SIG-M5 treated with dmso at 0.1 percent for 504 hours (cell line): Measurements from ENCODE around the gene POLD3.

Source experiments
- DNase-seq: peaks from one replicate; lab custom pipeline; 2025; ENCODE audit not compliant: unreplicated experiment; lab: John Stamatoyannopoulos, UW

Gene POLD3, protein sequence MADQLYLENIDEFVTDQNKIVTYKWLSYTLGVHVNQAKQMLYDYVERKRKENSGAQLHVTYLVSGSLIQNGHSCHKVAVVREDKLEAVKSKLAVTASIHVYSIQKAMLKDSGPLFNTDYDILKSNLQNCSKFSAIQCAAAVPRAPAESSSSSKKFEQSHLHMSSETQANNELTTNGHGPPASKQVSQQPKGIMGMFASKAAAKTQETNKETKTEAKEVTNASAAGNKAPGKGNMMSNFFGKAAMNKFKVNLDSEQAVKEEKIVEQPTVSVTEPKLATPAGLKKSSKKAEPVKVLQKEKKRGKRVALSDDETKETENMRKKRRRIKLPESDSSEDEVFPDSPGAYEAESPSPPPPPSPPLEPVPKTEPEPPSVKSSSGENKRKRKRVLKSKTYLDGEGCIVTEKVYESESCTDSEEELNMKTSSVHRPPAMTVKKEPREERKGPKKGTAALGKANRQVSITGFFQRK

DNA sequence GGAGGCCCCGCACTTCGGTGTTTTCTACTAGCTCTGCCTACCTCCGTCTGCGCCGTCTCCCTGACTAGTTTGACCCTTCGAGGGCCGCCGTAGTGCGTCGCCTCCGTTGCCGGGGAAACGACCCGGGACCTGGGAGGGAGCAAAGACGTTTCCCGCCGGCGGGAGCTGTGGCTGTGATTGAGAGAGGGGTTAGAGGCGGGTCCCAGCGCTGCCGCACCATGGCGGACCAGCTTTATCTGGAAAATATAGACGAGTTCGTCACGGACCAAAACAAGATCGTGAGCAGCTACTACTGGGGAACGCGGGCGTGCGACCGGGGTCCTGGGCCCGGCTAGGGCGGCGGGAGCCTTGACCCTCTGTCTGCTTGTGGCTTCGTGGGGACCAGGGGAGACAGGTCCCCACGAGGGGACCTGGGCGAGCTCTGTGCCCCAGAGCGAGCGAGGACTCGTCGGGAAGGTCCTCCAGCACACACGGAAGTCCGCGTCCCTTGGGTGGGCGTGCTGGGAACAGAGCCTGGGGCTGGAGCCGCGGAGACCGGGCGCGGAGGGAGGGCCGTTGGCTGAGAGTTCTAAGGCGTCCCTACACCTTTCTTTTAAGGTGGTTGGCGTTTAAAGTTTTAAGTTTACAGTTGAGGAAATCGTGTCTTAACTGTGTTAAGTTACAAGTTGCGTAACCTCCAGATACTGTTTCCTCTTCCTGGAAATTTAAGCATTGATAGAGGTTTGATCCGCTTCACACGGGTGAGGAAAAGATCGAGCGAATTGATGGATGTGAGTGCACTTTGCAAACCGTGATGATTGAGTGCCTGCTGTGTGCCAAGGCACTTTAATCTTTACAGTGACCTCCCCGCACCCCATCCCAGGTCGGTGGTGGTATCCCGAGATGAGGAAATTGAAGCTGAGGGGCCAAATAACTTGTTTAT lies at the start of gene POLD3:
POLD3 (plus strand) TSS at position 142 of the 922 bp plus-strand sequence; CDS start at position 219, 77 bp downstream.
- DNase-seq: peak; percentile 84

DNA sequence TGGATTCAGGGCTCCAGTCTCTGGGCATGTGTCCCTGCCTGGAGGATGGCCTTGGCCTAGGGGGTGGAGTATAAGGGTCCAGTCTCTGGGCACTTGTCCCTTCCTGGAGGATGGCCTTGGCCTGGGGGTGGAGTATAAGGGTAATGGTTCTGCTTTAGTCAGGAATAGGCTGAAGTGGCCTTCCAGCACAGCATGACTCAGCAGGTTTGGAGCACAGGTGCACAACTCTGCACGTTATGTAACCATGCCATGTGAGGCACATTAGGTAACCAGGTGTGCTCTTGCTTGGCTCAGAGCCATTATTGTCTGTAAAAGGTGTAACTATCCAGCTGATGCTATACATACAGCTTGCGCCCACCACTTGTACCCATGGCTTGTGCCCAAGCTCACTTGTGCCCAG lies 48.4 kb upstream of the POLD3 start:
- no peak for DNase-seq

DNA sequence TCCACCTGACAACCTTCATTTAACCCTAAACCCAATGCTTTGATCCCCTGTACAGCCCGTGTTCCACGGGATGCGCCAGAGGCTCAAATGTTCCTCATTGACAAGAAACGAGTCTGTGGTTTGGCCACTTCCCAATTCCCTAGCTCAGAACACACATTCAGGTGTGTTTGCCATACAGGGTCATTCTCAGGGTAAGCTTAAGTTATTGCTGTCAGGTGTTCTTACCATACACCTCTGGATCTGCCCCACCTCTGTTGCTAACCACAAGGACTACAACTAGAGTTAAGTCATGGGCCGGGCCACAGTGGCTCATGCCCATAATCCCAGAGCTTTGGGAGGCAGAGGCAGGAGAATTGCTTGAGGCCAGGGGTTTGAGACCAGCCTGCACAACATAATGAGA lies 45.6 kb upstream of the POLD3 start:
- DNase-seq: peak; percentile 71

DNA sequence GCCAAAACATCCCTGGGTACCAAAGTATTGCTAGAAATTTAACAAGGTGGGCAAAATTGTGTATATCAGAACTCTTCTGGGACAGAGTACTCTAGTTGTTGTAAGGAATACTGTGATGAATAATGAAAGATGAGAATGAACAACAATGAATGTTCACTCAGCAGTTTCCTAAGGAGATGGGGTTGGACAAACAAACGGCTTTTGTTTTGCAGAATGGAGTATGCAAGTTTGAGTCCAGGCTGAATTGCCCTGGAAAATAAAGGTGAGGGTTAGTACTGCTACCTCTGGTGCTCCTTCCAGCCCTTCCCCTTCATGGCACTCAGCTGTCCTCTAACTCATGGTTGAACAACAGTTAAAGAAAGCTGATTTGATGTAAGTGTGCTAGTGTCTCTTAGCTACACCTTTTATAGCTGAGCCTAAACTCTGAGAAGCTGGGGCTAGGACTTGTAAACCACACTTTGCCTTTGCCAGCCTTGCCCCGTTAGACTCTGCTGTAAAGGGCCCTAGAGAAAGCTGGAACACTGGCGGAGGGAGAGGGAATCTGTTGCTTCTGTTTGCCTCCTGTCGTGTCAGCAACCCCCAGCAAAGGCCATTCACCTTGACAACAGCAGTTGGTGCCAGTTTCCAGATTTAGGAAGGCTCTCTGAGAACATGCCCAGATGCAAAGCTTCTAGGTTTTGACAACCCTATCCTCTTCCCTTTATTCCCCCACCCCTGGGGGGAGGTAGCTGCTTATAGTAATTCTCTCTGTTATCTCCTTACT lies 41.2 kb upstream of the POLD3 start:
- no peak for DNase-seq

DNA sequence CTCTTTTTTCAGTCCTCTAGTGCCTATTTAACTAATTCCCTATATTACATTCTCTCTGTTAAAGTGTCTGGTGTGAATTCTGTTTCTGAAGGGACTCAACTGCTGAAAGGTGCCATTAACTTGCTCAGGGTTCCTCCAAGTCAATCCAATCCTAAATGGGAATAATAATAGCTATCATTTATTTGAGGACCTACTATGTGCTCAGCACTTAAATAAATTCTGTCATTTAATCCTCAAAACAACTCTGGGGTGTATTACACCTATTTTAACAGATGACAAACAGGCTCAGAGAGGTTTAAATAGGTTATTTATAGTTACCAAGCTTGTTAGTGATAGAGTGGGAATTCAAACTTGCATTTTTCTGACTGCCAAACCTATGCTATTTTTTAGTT lies 40.6 kb upstream of the POLD3 start:
- DNase-seq: no peak

DNA sequence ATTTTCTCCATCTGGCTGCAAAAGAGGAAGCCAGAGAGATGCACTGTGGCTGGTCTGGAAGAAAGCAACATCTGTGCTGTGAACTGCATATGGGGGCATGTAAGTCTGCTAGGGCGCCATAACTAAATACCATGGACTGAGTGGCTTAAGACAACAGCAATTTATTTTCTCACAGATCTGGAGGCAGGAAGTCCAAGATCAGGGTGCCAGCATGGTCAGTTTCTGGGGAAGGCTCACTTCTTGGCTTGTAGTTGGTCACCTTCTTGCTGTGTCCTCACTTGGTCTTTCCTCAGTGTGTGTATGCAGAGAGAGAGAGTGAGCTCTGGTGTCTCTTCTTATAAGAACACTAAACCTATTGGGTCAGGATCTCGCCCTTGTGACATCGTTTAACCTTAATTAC lies 34.9 kb upstream of the POLD3 start:
- no peak for DNase-seq

DNA sequence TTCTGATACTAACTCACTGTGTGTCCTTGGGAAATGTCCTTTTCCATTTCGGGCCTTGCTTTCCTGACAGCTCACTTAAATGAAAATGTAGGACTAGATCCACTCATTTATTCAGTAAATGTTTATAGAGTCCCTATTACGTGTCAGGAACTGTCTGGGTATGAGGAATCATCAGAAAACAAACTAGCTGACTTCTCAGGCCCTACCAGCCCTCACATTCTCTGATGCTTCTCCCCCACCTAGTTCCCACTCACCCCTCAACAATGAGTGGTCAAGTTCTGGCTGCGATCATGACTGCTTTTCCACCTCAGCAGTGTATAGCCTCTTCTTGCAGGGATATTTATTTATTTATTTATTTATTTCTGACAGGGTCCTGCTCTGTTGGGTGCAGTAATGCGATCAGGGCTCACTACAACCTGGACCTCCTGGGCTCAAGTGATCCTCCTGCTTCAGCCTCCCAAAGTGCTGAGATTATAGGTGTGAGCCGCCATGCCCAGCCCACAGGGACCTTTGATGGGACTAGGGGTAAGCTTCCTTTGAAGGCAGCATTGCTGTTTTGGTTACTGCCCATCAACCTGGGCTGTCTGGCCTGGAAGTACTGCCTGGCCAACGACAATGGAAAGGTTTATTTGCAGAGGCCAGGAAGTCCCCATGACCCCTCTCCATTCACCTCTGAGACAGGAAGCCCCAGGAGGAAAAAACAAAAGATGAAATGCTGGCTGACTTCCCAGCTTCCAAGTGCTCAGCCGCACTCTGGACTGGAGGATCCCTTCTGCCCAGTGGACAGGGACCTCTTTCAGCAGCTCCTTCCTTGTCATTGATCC lies 33.1 kb upstream of the POLD3 start:
- no peak for DNase-seq

DNA sequence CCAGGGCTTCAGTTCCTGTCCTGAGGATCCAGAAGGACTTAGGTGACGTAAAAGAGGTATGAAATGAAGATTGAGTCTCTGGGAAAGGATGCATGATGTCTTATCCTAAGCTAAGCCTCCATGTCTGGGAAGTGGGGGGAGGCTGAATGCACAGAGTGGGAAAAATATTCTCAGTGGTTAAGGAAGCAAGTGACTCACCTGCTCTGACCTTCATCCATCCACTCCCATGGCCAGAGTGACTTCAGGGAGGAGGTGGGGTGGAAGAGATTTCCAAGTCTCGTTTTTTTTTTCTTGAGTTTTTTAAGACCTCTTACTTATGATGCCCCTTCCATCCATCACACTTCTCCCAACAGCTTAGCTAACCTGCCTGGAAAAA lies 32.5 kb upstream of the POLD3 start:
- no peak for DNase-seq

DNA sequence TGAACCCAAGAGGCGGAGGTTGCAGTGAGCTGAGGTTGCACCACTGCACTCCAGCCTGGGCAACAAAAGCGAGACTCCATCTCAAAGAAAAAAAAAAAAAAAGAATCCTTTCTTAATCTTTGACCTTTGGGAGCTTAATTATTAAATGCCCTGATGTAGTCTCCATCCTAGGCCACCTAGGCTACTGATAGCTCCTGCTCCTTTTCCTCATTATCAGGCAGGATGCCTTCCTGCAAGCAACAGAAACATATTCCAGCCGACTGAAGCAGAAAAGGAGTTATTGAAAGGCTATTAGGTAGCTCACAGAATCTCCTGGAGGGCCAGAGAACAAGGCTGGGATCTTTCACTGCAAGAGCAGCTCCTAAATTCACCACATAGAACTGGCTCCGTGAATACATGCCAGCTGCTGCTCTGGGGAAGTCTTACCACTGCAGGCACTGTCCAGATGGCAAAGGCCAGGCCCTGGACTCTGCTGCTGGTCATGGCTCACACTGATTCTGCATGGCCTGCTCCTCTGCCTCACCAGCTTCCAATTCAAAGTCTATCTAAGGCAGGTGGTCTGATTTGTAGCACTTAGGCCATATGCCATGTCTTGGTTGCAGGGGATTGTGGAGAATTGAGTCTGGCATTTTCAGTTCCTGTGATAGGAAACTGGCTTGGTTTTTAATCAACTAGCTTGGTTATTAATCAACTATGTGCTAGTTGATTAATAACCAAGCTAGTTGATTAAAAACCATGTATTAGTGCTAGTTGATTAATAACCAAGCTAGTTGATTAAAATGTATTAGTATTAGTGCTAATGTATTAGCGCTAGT lies 26.0 kb upstream of the POLD3 start:
- DNase-seq: no peak

DNA sequence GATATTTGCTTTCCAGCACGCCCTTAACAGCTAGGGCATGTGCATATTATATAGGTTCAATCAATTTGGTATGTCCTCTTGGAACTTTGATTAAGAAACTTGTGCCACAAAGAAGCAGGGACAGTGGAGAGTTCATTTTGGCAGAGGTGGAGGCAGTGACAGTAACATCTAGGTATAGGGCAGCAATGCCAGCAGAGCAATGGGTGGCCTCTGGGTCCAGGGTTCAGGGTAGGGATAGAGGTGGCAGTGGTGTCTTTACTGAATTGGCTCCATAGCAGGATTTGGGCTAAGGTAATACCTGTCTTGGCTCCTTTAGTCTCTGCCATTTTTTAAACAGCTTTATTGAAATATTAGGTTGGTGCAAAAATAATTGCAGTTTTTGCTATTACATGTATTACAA lies 24.4 kb upstream of the POLD3 start:
- DNase-seq: no peak

DNA sequence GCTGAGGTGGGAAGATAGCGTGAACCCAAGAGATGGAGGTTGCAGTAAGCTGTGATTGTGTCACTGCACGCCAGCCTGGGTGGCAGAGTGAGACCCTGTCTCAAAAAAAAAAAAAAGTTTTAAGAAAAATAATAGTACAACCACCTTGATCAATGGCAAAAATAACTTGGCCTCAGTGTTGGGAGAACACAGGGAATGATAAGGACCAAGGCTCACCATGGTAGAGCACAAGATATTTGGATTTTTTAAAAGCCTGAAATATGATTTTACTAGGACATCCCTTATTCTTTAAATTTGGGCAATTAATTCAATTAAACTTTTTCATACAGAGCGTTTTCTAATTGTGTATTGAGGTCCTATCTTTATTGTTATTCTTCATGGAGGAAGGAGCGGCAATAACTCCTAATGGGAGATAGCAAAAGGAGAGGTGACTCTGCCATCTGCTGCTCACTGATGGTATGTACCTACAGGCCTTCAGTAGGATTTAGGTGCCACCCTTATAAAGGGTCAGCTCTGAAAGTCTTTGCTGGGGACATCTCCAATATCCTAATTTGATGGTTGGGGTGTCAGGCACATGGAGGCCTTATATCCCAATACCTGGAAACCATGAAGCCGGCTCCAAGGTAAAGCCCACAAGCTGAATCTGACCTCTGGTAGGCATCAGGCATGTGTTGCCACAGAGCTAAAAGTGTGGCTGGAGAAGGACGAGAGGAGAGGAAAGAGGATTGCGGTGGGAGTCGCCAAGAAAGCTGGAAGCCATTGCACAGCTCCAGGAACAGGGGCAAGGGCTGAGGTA lies 21.9 kb upstream of the POLD3 start:
- DNase-seq: peak; percentile 72

DNA sequence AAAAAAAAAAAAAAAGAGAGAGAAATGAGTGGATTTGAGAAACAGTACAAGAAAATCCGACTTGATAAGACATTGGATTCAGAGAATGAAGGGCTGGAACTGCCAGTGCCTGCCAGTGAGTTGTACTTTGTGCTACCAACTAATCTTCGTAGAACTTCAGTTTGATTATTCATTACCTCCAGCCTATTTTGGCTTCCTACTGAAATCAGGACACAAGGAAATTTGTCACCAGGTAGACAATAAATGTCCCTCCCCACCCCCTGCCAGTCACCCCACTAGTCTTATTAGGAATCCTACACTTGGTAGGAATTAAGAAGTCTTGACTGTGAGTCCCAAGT lies 21.4 kb upstream of the POLD3 start:
- no peak for DNase-seq

DNA sequence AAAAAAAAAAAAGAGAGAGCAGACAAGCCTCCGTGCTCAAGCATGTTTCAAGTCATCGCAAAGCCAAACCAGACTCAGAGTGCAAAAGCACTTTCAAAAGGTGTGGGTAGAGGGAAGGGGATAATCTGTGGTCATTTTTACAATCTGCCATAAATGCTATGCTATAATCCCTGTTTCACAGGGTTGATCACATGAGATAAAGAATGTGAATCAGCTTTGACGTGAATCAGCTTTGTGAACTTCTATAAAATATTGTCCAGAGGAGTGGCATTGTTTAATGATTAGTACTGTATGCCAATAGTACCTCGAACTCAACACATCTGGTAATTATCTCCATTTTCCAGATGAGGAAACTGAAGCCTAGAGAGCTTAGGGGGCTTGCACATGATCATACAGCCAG lies 20.0 kb upstream of the POLD3 start:
- DNase-seq: no peak

DNA sequence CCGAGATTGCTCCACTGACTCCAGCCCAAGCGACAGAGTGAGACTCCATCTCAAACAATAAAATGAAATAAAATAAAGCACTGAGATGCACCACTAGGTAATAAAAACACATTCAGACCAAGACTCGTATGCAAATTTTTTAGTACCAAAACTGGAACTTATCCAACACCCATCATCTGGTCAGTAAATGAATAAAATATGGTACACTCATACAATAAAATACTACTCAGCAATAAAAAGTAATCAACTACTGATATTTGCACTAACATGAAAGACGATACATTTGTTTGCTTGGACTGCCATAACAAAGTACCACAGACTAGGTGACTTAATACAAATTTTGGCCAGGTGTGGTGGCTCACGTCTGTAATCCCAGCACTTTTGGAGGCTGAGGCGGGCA lies 17.8 kb upstream of the POLD3 start:
- no peak for DNase-seq

DNA sequence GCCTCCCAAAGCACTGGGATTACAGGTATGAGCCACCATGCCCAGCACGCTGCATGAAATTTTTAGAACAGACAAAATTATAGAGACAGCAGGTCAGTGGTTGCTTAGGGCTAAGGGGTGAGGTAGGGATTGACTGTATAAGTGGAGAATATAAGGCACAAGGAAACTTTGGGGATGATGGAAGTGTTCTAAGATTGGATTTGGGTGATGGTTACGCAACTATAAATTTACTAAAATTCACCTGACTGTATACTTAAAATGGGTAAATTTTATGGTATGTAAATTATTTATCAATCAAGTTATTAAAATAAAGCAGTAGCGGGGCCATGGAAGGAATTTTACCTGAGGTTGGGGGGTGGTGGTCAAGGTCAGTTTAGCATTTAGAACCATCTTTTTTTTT lies 16.4 kb upstream of the POLD3 start:
- no peak for DNase-seq

DNA sequence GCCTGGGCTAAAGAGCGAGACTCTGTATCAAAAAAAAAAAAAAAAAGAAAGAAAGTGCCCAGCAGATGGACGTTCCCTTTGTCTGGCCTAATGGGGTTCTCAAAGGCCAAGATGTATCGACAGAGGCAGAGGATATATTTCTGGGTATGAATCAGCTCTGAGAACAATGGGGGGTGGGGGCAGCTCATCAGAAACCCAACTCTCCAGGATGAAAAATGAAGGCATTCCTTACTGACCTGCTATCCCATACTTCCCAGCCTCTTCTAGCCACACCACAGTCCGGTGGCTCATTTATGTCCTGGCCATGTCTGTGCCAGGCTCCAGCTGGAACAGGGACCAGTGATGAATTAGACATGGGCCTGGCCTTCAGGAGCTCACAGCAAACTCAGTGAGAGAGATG lies 15.2 kb upstream of the POLD3 start:
- no peak for DNase-seq

DNA sequence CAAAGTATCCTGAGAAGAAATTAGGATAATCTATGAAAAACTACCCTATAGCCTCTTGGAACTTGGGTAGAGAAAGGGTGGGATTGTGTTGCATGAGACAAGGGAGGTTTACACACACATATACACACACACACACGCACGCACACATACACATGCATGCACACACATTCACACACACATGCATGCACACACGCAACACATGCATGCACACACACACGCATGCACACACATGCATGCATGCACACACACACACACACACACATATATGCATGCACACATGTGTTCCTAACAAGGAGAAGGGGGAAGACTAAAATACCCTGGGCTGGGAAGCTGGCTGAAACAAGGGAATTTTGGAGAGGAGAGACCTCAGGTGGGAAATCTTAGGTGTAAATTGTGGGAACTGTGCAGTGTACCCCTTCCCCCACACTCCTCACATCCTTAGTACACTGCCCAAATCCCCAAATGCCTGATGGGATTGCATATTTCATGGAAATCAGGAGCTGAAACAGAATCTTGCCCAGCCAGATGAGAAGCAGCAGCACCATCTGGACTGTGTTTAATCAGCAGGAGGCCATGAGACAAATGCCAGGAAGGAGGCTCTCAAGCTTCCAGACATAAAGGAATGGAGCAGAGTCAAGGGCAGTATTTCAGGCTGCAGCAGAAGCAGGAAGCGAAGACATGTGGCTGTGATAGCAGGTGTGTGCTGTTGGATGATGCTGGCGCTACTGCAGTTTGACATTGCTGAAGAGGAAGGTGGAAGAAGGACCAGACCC lies 14.6 kb upstream of the POLD3 start:
- no peak for DNase-seq

DNA sequence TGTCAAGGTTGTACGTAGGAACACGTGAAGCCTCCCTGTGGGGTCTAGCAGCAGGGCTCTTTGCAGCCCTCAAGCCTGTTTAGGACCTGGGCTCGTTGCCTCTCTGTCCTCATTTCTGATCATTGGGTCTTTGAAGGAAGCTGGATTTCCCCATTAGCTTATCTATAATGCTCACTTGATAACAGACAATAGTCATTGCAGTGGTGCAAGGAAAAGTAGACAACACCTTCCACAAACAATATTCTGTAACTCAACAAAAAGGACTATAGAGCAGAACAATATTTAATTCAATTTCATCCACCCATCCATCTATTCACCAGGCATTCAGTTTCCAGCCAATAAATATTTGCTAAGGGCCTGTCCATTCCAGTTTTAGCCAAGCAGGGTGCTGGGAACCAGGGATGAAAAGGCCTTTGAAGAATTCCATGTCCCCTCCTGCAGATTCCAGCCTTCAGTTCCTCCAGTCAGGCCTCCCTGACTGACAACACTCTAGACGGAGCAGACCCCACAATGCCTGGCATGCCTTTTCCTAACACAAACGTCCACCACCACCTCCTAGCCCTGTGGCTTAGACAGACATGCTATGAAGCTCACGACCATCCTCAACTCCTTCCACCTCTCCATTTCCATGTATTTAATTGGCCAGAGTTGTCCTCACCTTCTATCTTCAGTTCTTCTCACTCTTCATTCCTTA lies 12.7 kb upstream of the POLD3 start:
- no peak for DNase-seq
